HEK293T (cell line): ENCODE measurements around the gene OR5W2.

Experiments used
- CTCF ChIA-PET: fragments of 350-600 bp; formaldehyde crosslinking; extraction: SDS; loops from one replicate; lab custom pipeline; 2021; ENCODE audit warnings: antibody characterized with exemption, inconsistent platforms; lab: Yijun Ruan, JAX
- POLR2A ChIA-PET: fragments of 350-600 bp; formaldehyde crosslinking; extraction: SDS; loops from one replicate; lab custom pipeline; 2020; ENCODE audit warnings: antibody characterized with exemption, inconsistent platforms; lab: Yijun Ruan, JAX
- DNase-seq: peaks from one replicate; pipeline ENCODE4 v3.0.0; 2012; ENCODE audit warnings: mixed read lengths; ENCODE audit errors: extremely low spot score
- ARNT ChIP-seq: fragments of 450-650 bp; IDR thresholded peaks from 2 replicates; pipeline ENCODE4 v1.6.1; 2017; ENCODE audit warnings: mild to moderate bottlenecking
- BHLHE40 ChIP-seq: fragments of 450-650 bp; IDR thresholded peaks from 2 replicates; pipeline ENCODE4 v1.6.1; 2016; ENCODE audit warnings: mild to moderate bottlenecking, moderate library complexity, borderline replicate concordance
- CTBP1 ChIP-seq: fragments of 450-650 bp; IDR thresholded peaks from 2 replicates; pipeline ENCODE4 v1.6.1; 2016; ENCODE audit warnings: borderline replicate concordance
- ELF4 ChIP-seq: fragments of 450-650 bp; IDR thresholded peaks from 2 replicates; pipeline ENCODE4 v1.6.1; 2017; ENCODE audit warnings: antibody characterized with exemption
- FOXA1 ChIP-seq: fragments of 450-650 bp; IDR thresholded peaks from 2 replicates; pipeline ENCODE4 v1.6.1; 2016; ENCODE audit warnings: mild to moderate bottlenecking
- FOXK2 ChIP-seq: fragments of 450-650 bp; IDR thresholded peaks from 2 replicates; pipeline ENCODE4 v1.6.1; 2016; ENCODE audit warnings: mild to moderate bottlenecking
- FOXM1 ChIP-seq: fragments of 450-650 bp; IDR thresholded peaks from 2 replicates; pipeline ENCODE4 v1.6.1; 2017; ENCODE audit warnings: mild to moderate bottlenecking, borderline replicate concordance
- HDGF ChIP-seq: fragments of 450-650 bp; IDR thresholded peaks from 2 replicates; pipeline ENCODE4 v1.6.1; 2017; ENCODE audit warnings: antibody characterized with exemption, borderline replicate concordance
- L3MBTL2 ChIP-seq: fragments of 450-650 bp; conservative IDR thresholded peaks from 2 replicates; pipeline ENCODE4 v1.6.1; 2016; ENCODE audit warnings: mild to moderate bottlenecking
- LEF1 ChIP-seq: fragments of 450-650 bp; IDR thresholded peaks from 2 replicates; pipeline ENCODE4 v1.6.1; 2017; ENCODE audit warnings: mild to moderate bottlenecking, borderline replicate concordance
- NFRKB ChIP-seq: fragments of 450-650 bp; IDR thresholded peaks from 2 replicates; pipeline ENCODE4 v1.6.1; 2016; ENCODE audit warnings: mild to moderate bottlenecking, moderate library complexity
- SP1 ChIP-seq: fragments of 450-650 bp; IDR thresholded peaks from 2 replicates; pipeline ENCODE4 v1.6.1; 2017
- SUZ12 ChIP-seq: fragments of 450-650 bp; IDR thresholded peaks from 2 replicates; pipeline ENCODE4 v1.6.1; 2016; ENCODE audit warnings: mild to moderate bottlenecking
- TARDBP ChIP-seq: fragments of 450-650 bp; IDR thresholded peaks from 2 replicates; pipeline ENCODE4 v1.6.1; 2016
- ZNF384 ChIP-seq: fragments of 450-650 bp; IDR thresholded peaks from 2 replicates; pipeline ENCODE4 v1.6.1; 2016
- TF ChIP-seq, protein P1 (sequence below): fragments of 450-650 bp; IDR thresholded peaks from 2 replicates; pipeline ENCODE4 v1.6.1; 2016

The OR5W2 gene

DNA sequence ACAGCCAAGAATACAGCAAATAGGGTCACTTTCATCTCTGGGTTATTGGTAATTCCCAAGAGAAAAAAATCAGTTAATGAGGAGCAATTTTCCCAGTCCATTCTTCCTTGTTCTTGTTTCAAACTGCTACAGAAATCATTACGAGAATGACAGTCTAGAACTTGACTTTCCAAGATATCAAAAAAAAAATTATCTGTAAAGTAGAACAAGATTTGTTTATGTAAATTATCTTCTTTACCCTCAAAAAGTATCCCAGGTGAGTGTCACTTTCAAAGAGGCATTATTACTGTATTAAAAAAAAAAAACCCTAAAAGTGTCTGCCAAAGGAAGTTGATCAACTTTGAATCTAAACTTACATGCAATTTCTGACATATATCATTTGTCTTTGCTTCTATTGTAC is at the start of gene OR5W2:
TSS of gene OR5W2 (minus strand) at position 101 of the 400 bp plus-strand sequence. CDS start at position 101, 0 bp downstream.
- ChIA-PET CTCF (no interaction called here), POLR2A (no interaction called here)
- DNase-seq, result no peak
- no peak for TF ChIP-seq LEF1
- no peak for TF ChIP-seq NFRKB
- TF ChIP-seq, protein P1, sequence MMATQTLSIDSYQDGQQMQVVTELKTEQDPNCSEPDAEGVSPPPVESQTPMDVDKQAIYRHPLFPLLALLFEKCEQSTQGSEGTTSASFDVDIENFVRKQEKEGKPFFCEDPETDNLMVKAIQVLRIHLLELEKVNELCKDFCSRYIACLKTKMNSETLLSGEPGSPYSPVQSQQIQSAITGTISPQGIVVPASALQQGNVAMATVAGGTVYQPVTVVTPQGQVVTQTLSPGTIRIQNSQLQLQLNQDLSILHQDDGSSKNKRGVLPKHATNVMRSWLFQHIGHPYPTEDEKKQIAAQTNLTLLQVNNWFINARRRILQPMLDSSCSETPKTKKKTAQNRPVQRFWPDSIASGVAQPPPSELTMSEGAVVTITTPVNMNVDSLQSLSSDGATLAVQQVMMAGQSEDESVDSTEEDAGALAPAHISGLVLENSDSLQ, result no peak
- no peak for TF ChIP-seq FOXM1
- no peak for TF ChIP-seq BHLHE40
- no peak for TF ChIP-seq SP1
- TF ChIP-seq ARNT, result no peak
- TF ChIP-seq HDGF, result no peak
- TF ChIP-seq FOXK2, result no peak
- no peak for TF ChIP-seq L3MBTL2
- TF ChIP-seq CTBP1, result no peak
- no peak for TF ChIP-seq ELF4
- no peak for TF ChIP-seq SUZ12
- TF ChIP-seq TARDBP, result no peak
- TF ChIP-seq ZNF384, result no peak

DNA sequence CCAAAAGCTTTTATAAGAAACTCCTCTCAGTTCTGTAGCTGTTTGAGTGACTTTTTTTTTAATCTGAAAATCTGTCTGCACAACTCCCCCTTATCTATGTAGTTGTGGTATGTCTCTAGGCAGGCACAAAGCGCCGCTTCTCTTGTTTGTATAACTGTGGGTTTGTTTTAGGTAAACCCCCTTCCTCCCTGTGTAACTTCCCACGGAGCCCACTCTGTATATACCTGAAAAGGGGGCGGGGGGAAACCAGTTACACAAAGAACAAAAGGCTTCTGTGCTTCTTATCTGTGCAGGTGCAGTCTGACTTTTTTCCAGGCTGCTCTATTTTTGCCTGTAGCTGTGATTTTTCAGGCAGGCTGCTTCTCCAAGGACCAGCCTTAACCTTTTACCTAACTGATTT is 42.1 kb upstream of the OR5W2 start:
- ChIA-PET CTCF (no interaction called here), POLR2A (no interaction called here)
- DNase-seq, result no peak
- TF ChIP-seq ZNF384 (no peak), SP1 (no peak), NFRKB (no peak), FOXK2 (no peak), FOXA1 (no peak), CTBP1 (no peak), ELF4 (no peak), HDGF (no peak), ARNT (no peak), TARDBP (no peak)

DNA sequence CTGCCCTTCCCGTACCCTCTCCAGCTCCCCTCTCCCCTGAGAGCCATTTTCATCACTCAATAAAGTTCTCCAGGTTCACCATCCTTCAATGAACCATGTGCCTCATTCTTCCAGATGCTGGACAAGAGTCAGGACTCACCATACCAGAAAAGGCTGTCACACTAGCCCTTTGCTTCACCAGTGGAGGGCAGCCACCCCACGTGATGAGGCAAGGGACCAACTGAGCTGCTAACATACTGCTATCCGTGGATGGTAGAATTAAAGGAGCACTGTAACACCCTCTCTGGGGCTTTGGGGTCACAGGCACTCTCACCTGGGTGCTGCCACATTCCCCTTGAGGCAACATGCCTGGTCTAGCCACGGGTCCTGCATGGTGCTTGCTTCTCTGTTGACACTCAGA is 34.9 kb upstream of the OR5W2 start:
- TF ChIP-seq, protein P1, result no peak
- TF ChIP-seq FOXM1 (no peak), CTBP1 (no peak), SP1 (no peak), FOXK2 (no peak), FOXA1 (no peak), TARDBP (no peak), ZNF384 (no peak), HDGF (no peak), LEF1 (no peak), SUZ12 (no peak), NFRKB (no peak), ELF4 (no peak), L3MBTL2 (no peak), BHLHE40 (no peak), ARNT (no peak)
- POLR2A ChIA-PET, result no interaction called here
- CTCF ChIA-PET, result no interaction called here
- DNase-seq, result no peak

DNA sequence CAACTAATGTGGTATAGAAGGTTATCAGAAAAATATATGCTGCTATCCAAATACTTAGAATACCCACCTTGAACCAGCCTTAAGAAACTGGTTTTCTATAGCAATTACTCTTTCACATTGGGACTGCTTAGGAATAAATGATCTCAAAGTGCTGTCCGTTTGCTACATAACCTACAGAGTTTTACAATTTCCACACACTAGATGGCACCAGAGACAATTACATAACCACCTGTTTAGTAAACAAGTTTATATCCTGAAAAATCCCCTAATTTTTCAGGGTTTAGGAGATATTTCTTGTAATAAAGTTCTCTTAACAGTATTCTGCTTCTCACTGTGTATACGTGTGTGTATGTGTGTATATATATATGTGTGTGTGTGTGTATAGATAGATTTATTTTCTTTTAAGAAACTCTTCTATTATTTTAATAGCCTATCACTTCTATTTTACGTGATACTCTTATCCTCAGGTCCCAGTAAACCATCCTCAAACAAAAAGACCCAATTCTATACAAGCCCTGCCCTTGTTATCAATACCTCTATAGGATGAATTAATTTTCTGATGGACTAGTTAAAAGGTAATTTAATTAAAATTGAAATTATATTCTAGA is 28.5 kb upstream of the OR5W2 start:
- CTCF ChIA-PET, result no interaction called here

DNA sequence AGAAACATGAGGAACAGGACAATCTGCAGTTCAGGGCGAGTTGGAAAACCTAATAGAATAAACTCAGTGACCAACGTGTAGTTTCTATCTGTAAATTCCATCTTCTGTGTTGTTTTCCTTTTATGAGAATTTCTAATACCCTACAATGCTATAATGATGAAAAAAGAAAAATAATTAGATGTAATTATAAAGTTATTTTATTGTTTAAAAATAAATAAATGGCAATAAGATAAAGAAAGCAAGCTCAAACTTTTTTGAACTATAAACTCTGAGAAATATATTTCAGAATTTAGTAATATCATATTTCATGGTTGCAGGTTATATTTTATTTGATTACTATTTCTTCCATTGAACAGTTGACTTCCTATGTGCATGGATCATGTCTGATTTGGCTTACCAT is 21.9 kb upstream of the OR5W2 start, which contains the start of gene OR5I1:
TSS of gene OR5I1 (minus strand) at position 101 of the 400 bp plus-strand sequence. CDS start at position 101, 0 bp downstream.
- no peak for TF ChIP-seq ELF4
- TF ChIP-seq CTBP1, result no peak
- TF ChIP-seq LEF1, result no peak
- TF ChIP-seq, protein P1, result no peak
- TF ChIP-seq TARDBP, result no peak
- TF ChIP-seq ARNT, result no peak
- TF ChIP-seq BHLHE40, result no peak
- no peak for DNase-seq
- CTCF ChIA-PET, result no interaction called here
- POLR2A ChIA-PET, result no interaction called here

More for the DNA sequence above, 28.5 kb upstream of the OR5W2 start:
- POLR2A ChIA-PET, result no interaction called here
- TF ChIP-seq LEF1 (no peak), SUZ12 (no peak), SP1 (no peak), ZNF384 (no peak), NFRKB (no peak), TARDBP (no peak), FOXA1 (no peak), ELF4 (no peak), FOXK2 (no peak), HDGF (no peak), CTBP1 (no peak), FOXM1 (no peak), ARNT (no peak), L3MBTL2 (no peak), BHLHE40 (no peak)
- TF ChIP-seq, protein P1, result no peak
- DNase-seq, result peak; percentile 4

DNA sequence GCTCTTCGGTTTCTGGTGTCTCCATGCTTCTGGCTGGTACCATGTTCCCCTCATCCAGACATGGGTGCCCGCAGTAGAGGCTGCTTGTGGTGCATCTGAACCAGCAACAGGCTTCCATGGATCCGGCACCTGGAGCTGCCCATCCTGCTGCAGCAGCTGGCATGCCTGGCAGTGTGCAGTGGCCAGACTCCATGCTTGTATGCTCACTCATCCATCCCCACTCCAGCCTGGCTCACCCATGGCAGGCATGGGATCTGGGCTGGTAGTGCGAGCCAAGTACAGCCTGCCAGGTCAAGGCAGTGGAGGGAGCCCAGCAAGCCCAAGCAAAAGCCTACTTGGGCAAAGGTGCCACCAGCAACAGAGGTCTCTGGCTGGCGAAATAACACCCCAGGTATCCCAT is 6.2 kb upstream of the OR5W2 start:
- ChIA-PET CTCF (no interaction called here), POLR2A (no interaction called here)
- no peak for DNase-seq
- TF ChIP-seq FOXM1 (no peak), ARNT (no peak), SUZ12 (no peak), LEF1 (no peak), L3MBTL2 (no peak), TARDBP (no peak), ZNF384 (no peak), FOXK2 (no peak), BHLHE40 (no peak), SP1 (no peak), ELF4 (no peak), NFRKB (no peak), CTBP1 (no peak)
- TF ChIP-seq, protein P1, result no peak
